Activated T-cell treated with anti-CD3 and anti-CD28 coated beads, Interleukin-2, amount 50 U/mL, for 4 hours (primary cell): ENCODE measurements around the gene CDYL. TPM values are rescaled to one million over a fixed set of nuclear protein-coding genes. Genes with fewer than 3 reads are reported as not detected.

Source experiments
- ATAC-seq, 2 donors: fragments of 200-7000 bp; cut with Tn5 transposase; one replicate each; pipeline ENCODE4 v1.10.0; 2021
- DNase-seq: peaks from one replicate; pipeline ENCODE4 v3.0.0-alpha.2; 2020
- H3K27me3 Mint-ChIP-seq: one replicate; pipeline ENCODE4 v1.8.0; 2021; ENCODE audit warnings: low read depth, mixed read lengths
- H3K36me3 Mint-ChIP-seq: one replicate; pipeline ENCODE4 v1.8.0; 2022; ENCODE audit warnings: mixed read lengths; ENCODE audit not compliant: insufficient read depth
- H3K4me1 Mint-ChIP-seq: one replicate; pipeline ENCODE4 v1.8.0; 2021; ENCODE audit warnings: low read depth, mixed read lengths
- H3K4me3 Mint-ChIP-seq: one replicate; pipeline ENCODE4 v1.8.0; 2021; ENCODE audit warnings: mild to moderate bottlenecking, moderate library complexity, mixed read lengths
- H3K9me3 Mint-ChIP-seq: one replicate; pipeline ENCODE4 v1.8.0; 2021; ENCODE audit warnings: mixed read lengths
- total RNA-seq, 3 donors: library from RNA; stranded (reverse); gene quantifications; one replicate each; pipeline ENCODE4 v1.2.1, GENCODE V29; 2021

CDYL gene
- total RNA-seq, 3 donors from 2014 or later: 19.1 to 22.3 (median 21.4) TPM

GRCh38 chr6:4956625-4957024, 180.4 kb downstream of the CDYL start:
- H3K36me3 Mint-ChIP-seq: peaks cover 12% of the 10 kb centered on the region
- H3K9me3 Mint-ChIP-seq: no peaks in the 10 kb centered on the region
- H3K4me3 Mint-ChIP-seq: no peak overlapping the region
- DNase-seq (no peak), ATAC-seq (no peak)
- H3K27me3 Mint-ChIP-seq: no peaks in the 10 kb centered on the region
- no peaks in the 10 kb centered on the region for H3K4me1 Mint-ChIP-seq

DNA sequence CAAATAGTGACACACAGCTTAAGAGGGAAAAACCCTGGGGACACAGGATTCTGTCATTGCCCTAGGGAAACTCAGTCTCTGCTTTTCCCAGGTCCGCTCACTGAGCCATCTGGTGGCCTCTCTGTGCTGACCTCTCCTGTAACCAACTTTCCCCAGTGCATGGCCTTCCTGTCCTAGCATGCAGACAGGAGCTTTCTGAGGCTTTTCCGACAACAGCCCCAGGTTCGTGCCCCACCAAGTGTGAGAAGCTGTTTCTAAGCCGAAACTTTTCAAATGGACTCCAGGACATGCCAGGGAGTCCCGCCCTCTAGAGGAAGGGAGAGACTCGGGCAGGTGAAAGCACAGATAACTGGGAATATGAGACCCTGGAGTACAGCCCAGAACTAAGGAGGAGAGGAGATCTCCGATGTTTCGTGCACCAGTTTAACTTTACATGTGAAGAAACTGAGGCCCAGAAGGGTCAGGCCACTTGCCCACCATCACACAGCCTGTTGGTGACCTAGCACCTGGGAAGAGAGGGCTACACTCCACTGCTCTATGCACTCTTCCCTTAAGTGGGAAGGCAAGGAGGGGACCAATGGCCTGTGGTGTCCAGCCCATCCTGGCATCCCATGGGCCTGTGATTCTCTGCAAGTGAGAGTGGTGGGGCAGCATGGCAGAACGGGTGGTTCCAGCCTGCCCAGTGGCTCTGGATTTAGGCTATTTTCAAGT, 181.5 kb downstream of the CDYL start:
- no peak for ATAC-seq

DNA sequence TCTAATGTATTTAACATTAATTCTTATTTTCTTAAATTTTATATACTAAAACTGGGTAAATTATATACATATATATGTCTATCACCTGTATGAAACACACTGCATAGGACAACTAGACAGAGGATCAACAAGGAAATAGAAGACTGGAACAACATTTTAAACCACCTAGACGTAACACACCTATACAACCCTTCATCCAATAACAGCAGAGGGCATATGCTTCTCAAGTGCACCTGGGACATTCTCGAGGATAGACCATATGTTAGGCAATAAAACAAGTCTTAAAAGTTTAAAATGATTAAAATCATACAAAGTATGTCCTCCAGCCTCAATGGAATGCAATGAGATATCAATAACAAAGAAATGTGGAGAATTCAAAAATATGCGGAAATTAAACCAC, 182.4 kb downstream of the CDYL start:
- ATAC-seq: no peak
- DNase-seq: no peak
- H3K36me3 Mint-ChIP-seq: peaks cover 4% of the 10 kb centered on the region
- no peaks in the 10 kb centered on the region for H3K4me1 Mint-ChIP-seq
- no peaks in the 10 kb centered on the region for H3K9me3 Mint-ChIP-seq
- H3K4me3 Mint-ChIP-seq: no peak overlapping the region
- H3K27me3 Mint-ChIP-seq: no peaks in the 10 kb centered on the region

More for the DNA sequence above, 181.5 kb downstream of the CDYL start:
- Mint-ChIP-seq H3K4me3 (no peak overlapping the region), H3K27me3 (no peaks in the 10 kb centered on the region), H3K36me3 (peaks cover 8% of the 10 kb centered on the region), H3K4me1 (no peaks in the 10 kb centered on the region), H3K9me3 (no peaks in the 10 kb centered on the region)
- no peak for DNase-seq

DNA sequence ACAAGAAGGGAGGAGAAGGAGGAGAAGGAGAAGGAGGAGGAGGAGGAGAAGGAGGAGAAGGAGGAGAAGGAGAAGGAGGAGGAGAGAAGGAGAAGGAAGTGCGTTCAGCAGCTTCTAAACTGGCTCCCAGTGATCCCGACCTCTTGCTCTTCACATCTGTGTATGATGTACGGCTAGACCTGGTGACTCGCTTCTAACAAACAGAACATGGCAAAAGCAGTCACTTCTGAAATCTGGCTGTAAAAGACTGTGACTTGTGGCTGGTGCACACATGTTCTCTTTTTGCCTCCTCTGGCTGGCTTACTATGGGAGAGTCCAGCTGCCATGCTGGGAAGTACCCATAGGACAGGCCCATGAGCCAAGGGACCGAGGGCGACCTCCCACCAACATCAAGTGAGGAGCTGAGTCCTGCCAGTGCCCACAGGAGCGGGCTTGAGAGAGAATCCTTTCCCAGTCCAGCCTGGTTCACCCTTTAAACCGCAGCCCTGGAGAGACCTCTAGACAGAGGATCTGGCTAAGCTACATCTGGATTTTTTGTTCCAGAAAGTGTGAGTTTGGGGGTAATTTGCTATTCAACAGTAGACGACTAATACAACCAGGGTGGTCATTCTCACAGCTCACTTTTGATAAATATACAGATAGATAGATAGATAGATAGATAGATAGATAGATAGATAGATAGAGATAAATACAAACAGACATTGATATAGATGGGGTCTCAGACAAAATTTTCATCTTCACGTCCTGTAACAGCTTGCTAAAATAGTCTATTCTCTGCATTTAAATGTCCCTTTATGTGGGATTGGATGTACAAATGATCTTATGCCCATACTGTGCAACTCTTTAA, 185.3 kb downstream of the CDYL start:
- peaks cover 2% of the 10 kb centered on the region for H3K36me3 Mint-ChIP-seq
- no peaks in the 10 kb centered on the region for H3K4me1 Mint-ChIP-seq
- ATAC-seq (no peak), DNase-seq (no peak)
- H3K9me3 Mint-ChIP-seq: no peaks in the 10 kb centered on the region
- no peak overlapping the region for H3K4me3 Mint-ChIP-seq
- peaks cover 3% of the 10 kb centered on the region for H3K27me3 Mint-ChIP-seq

GRCh38 chr6:4962905-4963304, 186.7 kb downstream of the CDYL start:
- no peak for ATAC-seq
- no peak for DNase-seq
- Mint-ChIP-seq H3K4me1 (no peaks in the 10 kb centered on the region), H3K4me3 (no peak overlapping the region), H3K27me3 (peaks cover 3% of the 10 kb centered on the region), H3K9me3 (no peaks in the 10 kb centered on the region), H3K36me3 (no peaks in the 10 kb centered on the region)

- Mint-ChIP-seq H3K9me3 (no peaks in the 10 kb centered on the region), H3K4me1 (no peaks in the 10 kb centered on the region)
- no peak for ATAC-seq
Measured at GRCh38 chr6:4964675-4965561, 188.7 kb downstream of the CDYL start.

GRCh38 chr6:4965562-4966389, 189.6 kb downstream of the CDYL start:
- Mint-ChIP-seq H3K36me3 (no peaks in the 10 kb centered on the region), H3K4me1 (no peaks in the 10 kb centered on the region), H3K9me3 (no peaks in the 10 kb centered on the region), H3K27me3 (peaks cover 3% of the 10 kb centered on the region), H3K4me3 (no peak overlapping the region)
- no peak for ATAC-seq
- DNase-seq: no peak

More at GRCh38 chr6:4964675-4965561, 188.7 kb downstream of the CDYL start:
- H3K4me3 Mint-ChIP-seq: no peak overlapping the region
- DNase-seq: no peak
- H3K27me3 Mint-ChIP-seq: peaks cover 3% of the 10 kb centered on the region
- H3K36me3 Mint-ChIP-seq: no peaks in the 10 kb centered on the region

DNA sequence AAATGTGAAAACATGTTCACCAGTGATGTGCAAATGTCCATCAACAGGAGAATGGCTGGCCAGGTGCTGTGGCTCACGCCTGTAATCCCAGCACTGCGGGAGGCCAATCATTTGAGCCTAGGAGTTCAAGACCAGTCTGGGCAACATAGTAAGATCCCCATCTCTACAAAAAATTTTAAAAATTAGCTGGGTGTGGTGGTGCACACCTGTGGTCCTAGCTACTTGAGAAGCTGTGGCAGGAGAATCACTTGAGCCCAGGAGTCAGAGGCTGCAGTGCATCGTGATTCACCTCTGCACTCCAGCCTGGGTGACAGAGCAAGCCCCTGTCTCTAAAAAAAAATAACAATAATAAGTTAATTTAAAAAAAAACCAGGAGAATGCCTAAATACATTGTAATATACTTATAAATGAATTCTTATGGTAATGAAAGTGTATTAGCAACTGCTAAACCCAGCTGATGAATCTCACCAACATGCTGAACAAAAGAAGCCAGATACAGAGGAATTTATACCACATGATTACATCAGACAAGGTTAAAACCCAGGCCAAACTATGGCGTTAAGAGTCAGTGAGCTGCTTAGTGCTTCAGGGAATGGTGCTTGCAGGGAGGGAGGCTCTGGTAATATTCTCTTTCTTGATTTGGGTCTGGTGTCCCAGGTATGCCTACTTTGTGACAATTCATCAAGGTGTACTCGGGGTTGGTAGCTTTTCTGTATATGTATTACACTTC, 191.3 kb downstream of the CDYL start:
- H3K4me3 Mint-ChIP-seq: no peak overlapping the region
- no peaks in the 10 kb centered on the region for H3K36me3 Mint-ChIP-seq
- ATAC-seq (no peak), DNase-seq (no peak)
- H3K9me3 Mint-ChIP-seq: no peaks in the 10 kb centered on the region
- H3K4me1 Mint-ChIP-seq: no peaks in the 10 kb centered on the region
- peaks cover 3% of the 10 kb centered on the region for H3K27me3 Mint-ChIP-seq

DNA sequence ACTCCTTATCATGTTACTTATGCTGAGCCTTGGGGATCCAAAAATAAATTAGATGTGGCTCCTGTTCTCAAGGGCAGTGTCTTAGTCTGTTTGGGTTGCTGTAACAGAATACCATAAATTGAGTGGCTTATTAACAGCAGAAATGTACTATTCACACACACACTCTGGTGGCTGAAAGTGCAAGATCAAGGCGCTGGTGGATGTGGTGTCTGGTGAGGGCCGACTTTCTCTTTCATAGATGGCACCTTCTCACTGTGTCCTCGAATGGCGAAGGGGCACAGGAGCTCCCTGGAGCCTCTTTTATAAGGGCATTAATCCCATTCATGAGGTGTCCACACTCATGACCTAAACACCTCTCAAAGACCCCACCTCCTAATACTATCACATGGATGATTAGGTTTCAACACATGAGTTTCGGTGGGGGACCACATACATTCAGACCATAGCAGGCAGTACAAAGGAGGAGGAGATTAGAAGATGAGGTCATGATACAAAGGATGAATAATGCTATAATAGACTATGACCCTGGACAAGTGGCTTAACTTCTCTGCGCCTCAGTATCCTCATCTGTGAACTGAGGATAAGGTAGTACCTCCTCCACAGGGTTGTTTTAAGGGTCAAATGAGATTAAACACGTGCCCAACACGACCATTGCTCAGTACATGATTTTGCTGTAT, 193.5 kb downstream of the CDYL start:
- no peak overlapping the region for H3K4me3 Mint-ChIP-seq
- no peaks in the 10 kb centered on the region for H3K9me3 Mint-ChIP-seq
- peaks cover 3% of the 10 kb centered on the region for H3K27me3 Mint-ChIP-seq
- no peaks in the 10 kb centered on the region for H3K36me3 Mint-ChIP-seq
- DNase-seq: no peak
- H3K4me1 Mint-ChIP-seq: no peaks in the 10 kb centered on the region
- ATAC-seq: no peak

DNA sequence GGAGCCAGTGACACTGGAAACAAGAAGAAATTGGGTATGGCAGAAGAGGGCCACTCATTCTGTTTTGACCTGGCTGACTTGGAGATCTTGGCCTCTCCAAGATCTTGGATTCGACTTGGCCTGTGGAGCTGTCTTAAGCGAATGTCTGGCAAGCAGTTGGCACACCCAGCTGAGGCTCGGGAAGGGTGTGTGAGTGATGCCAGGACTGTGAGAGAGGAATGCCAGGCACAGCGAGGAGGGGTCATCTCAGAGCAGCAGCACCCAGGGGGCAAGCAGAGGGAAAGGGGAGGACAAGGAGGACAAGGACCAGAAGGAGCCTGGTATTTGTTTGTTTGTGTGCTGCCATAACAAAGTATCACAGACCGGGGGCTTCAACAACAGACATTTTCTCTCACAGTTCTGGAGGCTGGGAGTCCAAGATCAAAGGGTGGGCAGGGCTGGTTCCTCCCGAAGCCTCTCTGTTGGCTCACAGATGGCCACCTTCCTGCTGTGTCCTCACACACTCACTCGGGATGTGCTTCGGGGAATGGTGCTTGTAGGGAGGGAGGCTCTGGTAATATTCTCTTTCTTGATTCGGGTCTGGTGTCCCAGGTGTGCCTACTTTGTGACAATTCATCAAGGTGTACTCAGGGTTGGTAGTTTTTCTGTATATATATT, 194.7 kb downstream of the CDYL start:
- Mint-ChIP-seq H3K27me3 (peaks cover 3% of the 10 kb centered on the region), H3K9me3 (no peaks in the 10 kb centered on the region), H3K4me3 (no peak overlapping the region), H3K36me3 (no peaks in the 10 kb centered on the region), H3K4me1 (no peaks in the 10 kb centered on the region)
- DNase-seq (no peak), ATAC-seq (no peak)

DNA sequence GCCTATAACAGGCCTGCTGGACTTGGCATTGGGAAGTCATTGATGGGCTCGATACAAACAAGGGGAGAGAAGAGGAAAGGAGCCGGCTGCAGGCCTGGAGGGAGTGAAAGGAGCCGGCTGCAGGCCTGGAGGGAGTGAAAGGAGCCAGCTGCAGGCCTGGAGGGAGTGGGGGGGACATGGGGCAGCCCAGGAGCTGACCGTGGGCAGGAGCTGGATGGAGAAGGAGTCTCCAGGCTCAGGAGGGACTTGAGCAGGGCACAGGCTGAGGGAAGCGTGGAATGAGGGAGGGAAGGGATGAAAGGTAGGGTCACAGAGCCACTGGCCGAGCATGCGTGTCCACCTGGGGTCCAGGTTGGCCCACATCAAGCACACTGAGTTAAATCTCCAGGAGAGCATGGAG, 195.6 kb downstream of the CDYL start:
- ATAC-seq (no peak), DNase-seq (no peak)
- Mint-ChIP-seq H3K4me3 (no peak overlapping the region), H3K36me3 (no peaks in the 10 kb centered on the region), H3K27me3 (peaks cover 6% of the 10 kb centered on the region), H3K4me1 (no peaks in the 10 kb centered on the region), H3K9me3 (peaks cover 6% of the 10 kb centered on the region)

- no peaks in the 10 kb centered on the region for H3K36me3 Mint-ChIP-seq
- H3K4me3 Mint-ChIP-seq: no peak overlapping the region
- H3K9me3 Mint-ChIP-seq: peaks cover 10% of the 10 kb centered on the region
- ATAC-seq: no peak
- no peaks in the 10 kb centered on the region for H3K4me1 Mint-ChIP-seq
- DNase-seq: no peak
- H3K27me3 Mint-ChIP-seq: peaks cover 8% of the 10 kb centered on the region
Measured at GRCh38 chr6:4972438-4972837, 196.2 kb downstream of the CDYL start.
